ENCODE results near the gene RPF1. TPM values are rescaled to one million over a fixed set of nuclear protein-coding genes. Genes with fewer than 3 reads are reported as not detected.

Gene RPF1, protein sequence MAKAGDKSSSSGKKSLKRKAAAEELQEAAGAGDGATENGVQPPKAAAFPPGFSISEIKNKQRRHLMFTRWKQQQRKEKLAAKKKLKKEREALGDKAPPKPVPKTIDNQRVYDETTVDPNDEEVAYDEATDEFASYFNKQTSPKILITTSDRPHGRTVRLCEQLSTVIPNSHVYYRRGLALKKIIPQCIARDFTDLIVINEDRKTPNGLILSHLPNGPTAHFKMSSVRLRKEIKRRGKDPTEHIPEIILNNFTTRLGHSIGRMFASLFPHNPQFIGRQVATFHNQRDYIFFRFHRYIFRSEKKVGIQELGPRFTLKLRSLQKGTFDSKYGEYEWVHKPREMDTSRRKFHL
- 35.5 TPM for polyA plus RNA-seq
- long read RNA-seq, donor 1, transcript RPF1-201 (9 exons, 1,385 nt) = major isoform, 11 of 11 reads
- long read RNA-seq, donor 1, partial matches to known transcripts = 0 of 11 reads
- long read RNA-seq, donor 1, other reads (novel, unspliced or antisense) = 0 of 11 reads
- long read RNA-seq, donor 2, transcript RPF1-201 (9 exons, 1,385 nt) = major isoform, 28 of 1,333 reads
- long read RNA-seq, donor 2, partial matches to known transcripts = 101 of 1,333 reads
- long read RNA-seq, donor 2, other reads (novel, unspliced or antisense) = 1,204 of 1,333 reads
- long read RNA-seq, donor 3 = 0 reads
- long read RNA-seq, donor 4, partial matches to known transcripts = 0 of 1 reads
- long read RNA-seq, donor 4, other reads (novel, unspliced or antisense) = 0 of 1 reads
- long read RNA-seq, donor 5, transcript RPF1-201 (9 exons, 1,385 nt) = major isoform, 15 of 15 reads
- long read RNA-seq, donor 5, partial matches to known transcripts = 0 of 15 reads
- long read RNA-seq, donor 5, other reads (novel, unspliced or antisense) = 0 of 15 reads
- long read RNA-seq, donor 6, transcript RPF1-201 (9 exons, 1,385 nt) = major isoform, 26 of 37 reads
- long read RNA-seq, donor 6, partial matches to known transcripts = 11 of 37 reads
- long read RNA-seq, donor 6, other reads (novel, unspliced or antisense) = 0 of 37 reads
- long read RNA-seq, donor 7, transcript RPF1-201 (9 exons, 1,385 nt) = major isoform, 11 of 12 reads
- long read RNA-seq, donor 7, partial matches to known transcripts = 0 of 12 reads
- long read RNA-seq, donor 7, other reads (novel, unspliced or antisense) = 0 of 12 reads
- long read RNA-seq, donor 8, transcript RPF1-201 (9 exons, 1,385 nt) = major isoform, 20 of 1,153 reads
- long read RNA-seq, donor 8, partial matches to known transcripts = 232 of 1,153 reads
- long read RNA-seq, donor 8, other reads (novel, unspliced or antisense) = 900 of 1,153 reads
- long read RNA-seq, donor 9, transcript RPF1-201 (9 exons, 1,385 nt) = major isoform, 15 of 566 reads
- long read RNA-seq, donor 9, partial matches to known transcripts = 70 of 566 reads
- long read RNA-seq, donor 9, other reads (novel, unspliced or antisense) = 481 of 566 reads
- long read RNA-seq, donor 10, transcript RPF1-201 (9 exons, 1,385 nt) = major isoform, 15 of 1,031 reads
- long read RNA-seq, donor 10, partial matches to known transcripts = 969 of 1,031 reads
- long read RNA-seq, donor 10, other reads (novel, unspliced or antisense) = 46 of 1,031 reads
- long read RNA-seq, donor 11, transcript RPF1-201 (9 exons, 1,385 nt) = major isoform, 6 of 590 reads
- long read RNA-seq, donor 11, partial matches to known transcripts = 573 of 590 reads
- long read RNA-seq, donor 11, other reads (novel, unspliced or antisense) = 11 of 590 reads

DNA sequence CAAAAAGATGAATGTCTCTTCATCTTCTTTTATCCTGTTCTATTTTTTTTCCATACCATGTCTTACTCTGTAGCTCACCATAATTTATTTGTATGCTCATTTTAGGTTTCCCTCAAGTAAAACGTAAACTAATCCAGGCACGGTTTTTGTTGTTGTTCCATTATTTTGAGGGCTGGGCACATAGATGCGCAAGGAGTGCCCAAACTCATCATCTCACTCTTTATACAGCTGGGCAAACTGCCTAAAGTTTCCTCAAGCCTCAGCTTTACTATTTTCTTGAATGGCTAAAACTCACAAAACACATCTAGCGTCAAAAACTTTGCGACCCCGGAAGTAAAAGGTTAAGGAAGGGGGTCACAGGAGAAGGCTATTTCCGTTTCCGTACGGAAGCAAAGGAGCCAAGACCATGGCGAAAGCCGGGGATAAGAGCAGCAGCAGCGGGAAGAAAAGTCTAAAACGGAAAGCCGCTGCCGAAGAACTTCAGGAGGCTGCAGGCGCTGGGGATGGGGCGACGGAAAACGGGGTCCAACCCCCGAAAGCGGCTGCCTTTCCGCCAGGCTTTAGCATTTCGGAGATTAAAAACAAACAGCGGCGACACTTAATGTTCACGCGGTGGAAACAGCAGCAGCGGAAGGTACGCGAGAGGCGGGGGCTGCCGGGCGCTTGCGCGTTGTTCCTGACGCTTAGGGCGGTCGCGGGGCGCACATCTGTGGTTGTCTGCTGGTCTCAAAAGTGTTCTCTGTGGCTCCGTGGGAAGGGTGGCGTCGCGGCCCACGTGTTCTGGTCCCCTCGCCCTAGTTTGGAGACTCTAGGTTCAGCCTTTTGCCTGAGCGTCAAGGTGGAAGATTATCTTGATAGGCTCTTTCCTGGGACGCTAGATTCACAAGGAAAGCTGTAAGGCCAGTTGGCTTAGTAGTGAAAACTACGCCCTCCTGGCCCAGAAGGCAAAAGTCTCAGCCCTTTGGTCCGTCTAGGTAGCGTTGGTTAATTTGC is at the start of gene RPF1:
Gene RPF1 (plus strand): TSS at position 391 of the 993 bp plus-strand sequence. CDS start 16 bp downstream, at position 407.
- WGBS (ENCODE audit: insufficient coverage, low lambda C conversion rate) = 75% methylated on average over 1 of the region's 51 CpGs
- H3K9me3 ChIP-seq (ENCODE audit: control insufficient read depth, low read depth, low read length) = no peaks in the 10 kb centered on the region
- H3K36me3 ChIP-seq (ENCODE audit: control insufficient read depth, insufficient read depth, low read length) = peaks cover 10% of the 10 kb centered on the region
- H3K27me3 ChIP-seq (ENCODE audit: control insufficient read depth, insufficient read depth, low read length) = peaks cover 14% of the 10 kb centered on the region
- H3K4me3 ChIP-seq (ENCODE audit: low read length) = peak within 1 kb of the TSS; percentile 83
- peak within 1 kb of the TSS; percentile 76 for H3K27ac ChIP-seq (ENCODE audit: low read length)
- peaks cover 4% of the 10 kb centered on the region for H3K4me1 ChIP-seq (ENCODE audit: control insufficient read depth, insufficient read depth, low read length)
- peak; percentile 62 to 89 for DNase-seq

DNA sequence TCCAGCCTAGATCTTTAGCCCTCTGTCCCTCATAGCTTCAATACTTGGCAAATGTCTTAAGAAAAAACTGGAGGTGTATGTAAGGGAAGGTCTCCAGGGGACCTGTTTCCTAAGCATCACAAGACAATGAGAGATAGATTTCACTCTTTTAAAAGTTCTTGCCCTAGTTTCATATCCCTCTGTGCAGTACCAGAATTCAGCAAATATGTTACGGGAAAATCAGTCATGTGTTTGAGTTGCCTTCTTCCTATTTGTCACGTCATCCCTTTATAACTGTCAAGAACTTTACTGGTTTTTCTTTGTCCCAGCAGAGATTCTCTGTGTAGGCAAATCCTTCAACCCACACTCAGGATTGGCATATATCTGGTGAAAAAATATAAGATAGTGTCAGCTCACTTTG is 48.5 kb upstream of the RPF1 start:
- Histone ChIP-seq H3K4me3 (ENCODE audit: low read length) (no peak overlapping the region), H3K4me1 (ENCODE audit: control insufficient read depth, insufficient read depth, low read length) (no peaks in the 10 kb centered on the region), H3K27me3 (ENCODE audit: control insufficient read depth, insufficient read depth, low read length) (no peaks in the 10 kb centered on the region), H3K27ac (ENCODE audit: low read length) (no peak overlapping the region), H3K9me3 (ENCODE audit: control insufficient read depth, low read depth, low read length) (no peaks in the 10 kb centered on the region), H3K36me3 (ENCODE audit: control insufficient read depth, insufficient read depth, low read length) (no peaks in the 10 kb centered on the region)
- WGBS (ENCODE audit: insufficient coverage, low lambda C conversion rate) = 100% methylated on average over 1 of the region's 2 CpGs
- DNase-seq = no peak

DNA sequence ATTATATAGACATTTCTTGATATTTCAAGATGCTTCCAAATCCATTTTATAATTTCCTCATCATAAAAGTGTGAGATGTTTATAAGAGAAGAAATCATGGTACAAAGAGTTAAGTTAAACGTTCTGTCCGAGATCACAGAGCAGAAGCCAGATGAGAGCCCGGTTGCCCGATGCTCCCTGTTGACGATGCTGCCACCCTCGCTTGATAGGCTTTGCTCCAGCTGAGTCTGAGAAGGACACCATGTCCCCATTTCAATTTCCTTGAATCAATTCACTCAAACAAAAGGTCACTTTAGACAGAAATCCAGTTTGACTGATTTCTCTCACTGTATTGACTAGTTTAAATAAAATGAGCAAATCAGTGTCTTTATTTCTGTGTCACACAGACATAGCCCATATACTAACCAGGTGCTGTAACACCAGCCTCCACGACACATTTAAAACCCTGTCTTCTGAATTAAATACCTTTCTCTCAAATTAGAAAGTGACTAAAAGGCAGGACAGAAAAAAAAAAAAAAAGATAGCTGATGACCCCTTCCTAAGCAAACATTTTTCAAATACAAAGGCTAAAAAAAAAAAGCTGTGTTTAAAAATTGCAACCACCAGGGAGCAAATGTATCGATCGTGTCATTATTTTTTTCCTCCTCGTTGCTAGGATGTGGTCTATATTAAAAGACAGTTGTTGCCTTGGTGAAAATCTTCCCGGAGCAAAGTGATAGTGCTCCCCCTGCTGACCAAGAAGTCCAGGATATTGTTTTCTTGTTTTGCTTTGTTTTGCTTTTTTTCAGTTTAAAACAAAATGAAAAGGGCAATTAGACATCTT is 45.6 kb upstream of the RPF1 start:
- no peak overlapping the region for H3K27ac ChIP-seq (ENCODE audit: low read length)
- no peaks in the 10 kb centered on the region for H3K27me3 ChIP-seq (ENCODE audit: control insufficient read depth, insufficient read depth, low read length)
- H3K4me1 ChIP-seq (ENCODE audit: control insufficient read depth, insufficient read depth, low read length) = no peaks in the 10 kb centered on the region
- H3K36me3 ChIP-seq (ENCODE audit: control insufficient read depth, insufficient read depth, low read length) = no peaks in the 10 kb centered on the region
- DNase-seq = peak; percentile 49 to 73
- 0% methylated on average over 1 of the region's 11 CpGs for WGBS (ENCODE audit: insufficient coverage, low lambda C conversion rate)
- no peak overlapping the region for H3K4me3 ChIP-seq (ENCODE audit: low read length)
- no peaks in the 10 kb centered on the region for H3K9me3 ChIP-seq (ENCODE audit: control insufficient read depth, low read depth, low read length)

DNA sequence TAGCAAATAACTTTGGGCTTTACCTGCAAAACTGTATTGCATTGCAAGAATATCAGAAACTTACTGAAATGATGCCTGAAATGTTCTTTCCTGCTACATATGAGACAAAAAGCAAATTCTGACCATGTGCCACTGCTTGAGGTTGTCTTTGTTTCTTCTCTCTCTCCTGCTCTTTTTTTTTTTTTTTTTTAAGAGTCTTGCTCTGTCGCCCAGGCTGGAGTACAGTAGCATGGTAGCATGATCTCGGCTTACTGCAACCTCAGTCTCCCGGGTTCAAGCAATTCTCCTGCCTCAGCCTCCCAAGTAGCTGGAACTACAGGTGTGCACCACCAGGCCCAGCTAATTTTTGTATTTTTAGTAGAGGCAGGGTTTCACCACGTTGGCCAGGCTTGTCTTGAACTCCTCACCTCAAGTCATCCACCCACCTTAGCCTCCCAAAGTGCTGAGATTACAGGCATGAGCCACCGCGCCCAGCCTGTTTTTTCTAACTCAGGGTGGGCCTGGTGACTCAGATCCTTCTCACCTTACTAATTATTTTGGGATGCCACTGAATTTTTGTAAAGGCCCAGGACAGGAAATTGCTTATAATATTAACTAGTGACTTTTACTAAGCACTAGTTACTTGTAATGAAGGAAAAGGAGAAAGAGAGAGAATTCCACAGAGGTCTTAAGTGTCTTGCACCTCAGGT is 44.8 kb upstream of the RPF1 start:
- H3K27me3 ChIP-seq (ENCODE audit: control insufficient read depth, insufficient read depth, low read length) = no peaks in the 10 kb centered on the region
- DNase-seq = no peak
- H3K4me1 ChIP-seq (ENCODE audit: control insufficient read depth, insufficient read depth, low read length) = no peaks in the 10 kb centered on the region
- H3K27ac ChIP-seq (ENCODE audit: low read length) = no peak overlapping the region
- H3K4me3 ChIP-seq (ENCODE audit: low read length) = no peak overlapping the region
- no CpG with 5 or more reads among the region's 6 CpGs for WGBS (ENCODE audit: insufficient coverage, low lambda C conversion rate)
- no peaks in the 10 kb centered on the region for H3K36me3 ChIP-seq (ENCODE audit: control insufficient read depth, insufficient read depth, low read length)
- H3K9me3 ChIP-seq (ENCODE audit: control insufficient read depth, low read depth, low read length) = no peaks in the 10 kb centered on the region

DNA sequence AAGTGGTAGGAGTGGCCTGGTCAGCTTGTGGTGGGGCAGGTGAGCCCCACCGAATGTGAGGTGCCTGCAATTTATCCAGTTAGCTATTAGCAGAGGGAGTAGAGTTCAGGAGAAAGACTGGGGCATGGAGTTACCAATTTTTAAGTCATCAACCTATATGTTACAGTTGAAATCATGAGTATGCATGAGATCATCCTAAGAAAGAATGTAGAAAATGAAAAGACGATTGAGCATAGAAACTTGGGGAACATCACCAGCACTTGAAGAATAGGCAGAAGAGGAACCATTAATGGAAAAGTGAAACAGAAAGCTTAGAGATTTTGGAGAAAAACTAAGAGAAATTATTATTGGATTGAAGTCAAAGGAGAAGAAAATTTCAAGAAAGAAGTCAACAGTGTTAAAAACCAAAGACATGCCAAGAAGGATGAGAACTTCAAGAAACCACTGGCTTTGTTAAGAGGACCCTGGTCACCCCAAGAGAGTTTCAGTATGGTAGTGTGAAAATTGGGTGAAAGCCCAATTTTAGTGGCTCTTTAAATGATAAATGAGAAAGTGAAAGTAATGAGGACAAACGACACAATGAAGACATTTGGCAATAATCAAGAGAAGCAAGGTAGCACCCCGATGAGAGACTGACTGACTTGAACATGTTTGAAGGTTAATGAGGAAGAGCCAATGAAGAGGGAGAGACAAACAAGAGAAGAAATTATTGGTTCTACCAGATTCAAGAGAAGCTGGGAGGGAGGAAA is 44.1 kb upstream of the RPF1 start:
- 28% methylated on average over 3 of the region's 4 CpGs for WGBS (ENCODE audit: insufficient coverage, low lambda C conversion rate)
- H3K4me1 ChIP-seq (ENCODE audit: control insufficient read depth, insufficient read depth, low read length) = no peaks in the 10 kb centered on the region

DNA sequence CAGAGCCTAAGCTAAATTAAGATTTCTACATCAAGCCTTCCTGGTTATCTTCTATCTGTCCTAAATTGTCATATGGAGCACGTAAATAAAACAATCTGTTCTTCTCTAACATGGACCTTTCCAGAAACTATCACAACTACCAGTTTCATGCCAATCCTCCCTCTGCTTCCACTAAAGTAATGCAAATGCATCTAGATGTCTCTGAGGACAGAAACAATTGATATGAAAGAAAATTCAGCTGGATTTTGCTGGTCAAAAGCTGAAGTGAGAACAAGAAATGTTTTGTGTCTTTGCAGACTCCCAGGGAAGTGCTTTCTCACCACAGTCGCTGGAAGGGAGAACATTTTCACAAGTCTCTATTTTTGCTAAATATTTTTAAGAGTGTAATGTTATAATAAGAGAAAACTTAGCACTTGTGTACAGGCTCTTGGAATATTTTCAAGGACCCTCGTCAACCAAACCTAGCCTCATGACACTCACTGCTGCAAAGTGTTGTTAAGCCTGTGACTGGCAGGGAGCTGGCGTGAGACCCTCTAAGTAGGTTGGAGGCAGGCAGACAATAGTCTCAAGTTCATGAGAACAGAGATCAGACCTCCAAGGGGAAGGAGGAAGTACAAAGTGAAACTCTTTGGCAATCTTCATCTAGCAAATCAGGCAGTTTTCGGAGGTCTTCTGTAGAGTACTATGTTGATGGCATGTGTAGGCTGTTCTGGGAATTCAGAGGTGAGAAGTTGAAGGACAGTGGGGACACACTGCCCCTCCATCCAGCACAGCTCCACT is 42.0 kb upstream of the RPF1 start:
- no peaks in the 10 kb centered on the region for H3K4me1 ChIP-seq (ENCODE audit: control insufficient read depth, insufficient read depth, low read length)
- DNase-seq = no peak
- WGBS (ENCODE audit: insufficient coverage, low lambda C conversion rate) = 82% methylated on average over 3 of the region's 5 CpGs
- H3K27ac ChIP-seq (ENCODE audit: low read length) = no peak overlapping the region
- no peaks in the 10 kb centered on the region for H3K27me3 ChIP-seq (ENCODE audit: control insufficient read depth, insufficient read depth, low read length)
- no peaks in the 10 kb centered on the region for H3K9me3 ChIP-seq (ENCODE audit: control insufficient read depth, low read depth, low read length)
- no peak overlapping the region for H3K4me3 ChIP-seq (ENCODE audit: low read length)
- H3K36me3 ChIP-seq (ENCODE audit: control insufficient read depth, insufficient read depth, low read length) = no peaks in the 10 kb centered on the region

More for the DNA sequence above, 44.1 kb upstream of the RPF1 start:
- Histone ChIP-seq H3K4me3 (ENCODE audit: low read length) (no peak overlapping the region), H3K27me3 (ENCODE audit: control insufficient read depth, insufficient read depth, low read length) (no peaks in the 10 kb centered on the region), H3K36me3 (ENCODE audit: control insufficient read depth, insufficient read depth, low read length) (no peaks in the 10 kb centered on the region), H3K27ac (ENCODE audit: low read length) (no peak overlapping the region), H3K9me3 (ENCODE audit: control insufficient read depth, low read depth, low read length) (no peaks in the 10 kb centered on the region)
- no peak for DNase-seq

DNA sequence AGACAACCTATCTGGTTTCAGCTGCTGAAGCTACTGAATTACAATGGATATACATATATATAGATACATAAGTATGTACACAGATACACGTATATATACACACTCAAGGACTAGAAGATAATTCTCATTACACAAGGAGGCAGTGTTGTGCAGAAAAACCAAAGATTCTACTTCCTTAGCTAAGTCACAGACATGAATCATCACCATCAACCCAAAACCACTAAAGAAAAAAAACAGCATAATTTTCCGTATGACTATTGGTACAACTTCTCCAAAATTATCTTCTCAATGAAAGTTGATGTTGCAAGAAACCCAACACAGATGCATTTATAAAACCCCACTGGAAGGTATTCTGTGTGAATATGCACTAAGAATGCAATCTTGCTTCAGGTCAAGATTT is 36.8 kb upstream of the RPF1 start:
- H3K36me3 ChIP-seq (ENCODE audit: control insufficient read depth, insufficient read depth, low read length) = no peaks in the 10 kb centered on the region
- H3K9me3 ChIP-seq (ENCODE audit: control insufficient read depth, low read depth, low read length) = no peaks in the 10 kb centered on the region
- H3K27ac ChIP-seq (ENCODE audit: low read length) = no peak overlapping the region
- no peaks in the 10 kb centered on the region for H3K27me3 ChIP-seq (ENCODE audit: control insufficient read depth, insufficient read depth, low read length)
- no peak overlapping the region for H3K4me3 ChIP-seq (ENCODE audit: low read length)
- WGBS (ENCODE audit: insufficient coverage, low lambda C conversion rate) = 50% methylated on average over 1 of the region's 2 CpGs
- peak; percentile 56 to 60 for DNase-seq
- H3K4me1 ChIP-seq (ENCODE audit: control insufficient read depth, insufficient read depth, low read length) = no peaks in the 10 kb centered on the region

All from large intestine (tissue), 12 donors.